Panc1 (cell line): ENCODE data around the gene STUB1. TPM values are rescaled to one million over a fixed set of nuclear protein-coding genes. Genes with fewer than 3 reads are reported as not detected.

ENCODE experiments used
- ATAC-seq: fragments of 200-7000 bp; cut with Tn5 transposase; 2 replicates; pipeline ENCODE4 v1.9.1; 2020; ENCODE audit warnings: mild to moderate bottlenecking, moderate library complexity
- BruUV-seq: library from RNA; stranded (reverse); fragments of 400-500 nt; replicated peaks from 2 replicates; lab custom pipeline; 2021; lab: Mats Ljungman, UMichigan
- CTCF ChIA-PET: fragments of 300-600 bp; sonication (Branson Sonifier 250); formaldehyde crosslinking; loops from one replicate; lab custom pipeline; 2022; ENCODE audit warnings: antibody characterized with exemption; lab: Charles Lee
- POLR2A ChIA-PET: fragments of 300-600 bp; sonication (Branson Sonifier 250); formaldehyde crosslinking; loops from one replicate; lab custom pipeline; 2022; ENCODE audit warnings: antibody characterized with exemption; lab: Charles Lee
- DNase-seq: peaks from one replicate; pipeline ENCODE4 v3.0.0-alpha.2; 2010; ENCODE audit warnings: low read depth, low spot score
- H3K27ac ChIP-seq: 2 replicates; pipeline ENCODE4 v1.5.1; 2011; ENCODE audit warnings: mild to moderate bottlenecking, low read length, inconsistent platforms
- H3K27me3 ChIP-seq: fragments of 200-500 bp; sonication (Bioruptor generic); 2 replicates; pipeline ENCODE4 v1.6.0; 2014; ENCODE audit warnings: low read length, inconsistent platforms; ENCODE audit not compliant: control insufficient read depth, insufficient read depth
- H3K36me3 ChIP-seq: fragments of 200-500 bp; sonication (Bioruptor generic); 2 replicates; pipeline ENCODE4 v1.5.1; 2014; ENCODE audit warnings: inconsistent platforms, mild to moderate bottlenecking, low read length, moderate library complexity; ENCODE audit not compliant: control insufficient read depth, insufficient read depth
- H3K4me1 ChIP-seq: 2 replicates; pipeline ENCODE4 v1.5.1; 2011; ENCODE audit warnings: inconsistent platforms, mild to moderate bottlenecking, low read length, moderate library complexity; ENCODE audit not compliant: control insufficient read depth, insufficient read depth
- H3K4me3 ChIP-seq, 2 experiments: 2 replicates each; pipeline ENCODE4 v1.5.1; 2011 to 2012; ENCODE audit warnings: low read depth in 2 of 2, low read length in 2 of 2, mild to moderate bottlenecking in 2 of 2, inconsistent platforms in 1 of 2, moderate library complexity in 1 of 2
- H3K9me3 ChIP-seq: fragments of 200-500 bp; sonication (Bioruptor generic); 2 replicates; pipeline ENCODE4 v1.5.1; 2014; ENCODE audit warnings: low read depth, mild to moderate bottlenecking, inconsistent platforms, low read length, moderate library complexity; ENCODE audit not compliant: control insufficient read depth, insufficient read depth
- CTCF ChIP-seq: fragments of 450-650 bp; IDR thresholded peaks from 2 replicates; pipeline ENCODE4 v1.5.1; 2017; ENCODE audit warnings: mild to moderate bottlenecking
- POLR2AphosphoS5 ChIP-seq: IDR thresholded peaks from 2 replicates; pipeline ENCODE4 v1.6.1; 2012; ENCODE audit warnings: mild to moderate bottlenecking, low read depth, low read length, moderate library complexity
- REST ChIP-seq, 2 experiments: IDR thresholded peaks; 2 replicates each; pipeline ENCODE4 v1.6.1; 2011 to 2012; ENCODE audit warnings: low read depth in 2 of 2, control low read depth in 1 of 2, low read length in 1 of 2, mild to moderate bottlenecking in 1 of 2, moderate library complexity in 1 of 2; ENCODE audit not compliant: insufficient read depth in 1 of 2
- SIN3A ChIP-seq: IDR thresholded peaks from 2 replicates; pipeline ENCODE4 v1.6.1; 2012; ENCODE audit warnings: low read depth, mild to moderate bottlenecking, low read length, moderate library complexity, borderline replicate concordance; ENCODE audit not compliant: insufficient read depth
- TCF7L2 ChIP-seq: IDR thresholded peaks from 2 replicates; pipeline ENCODE4 v1.6.1; 2011; ENCODE audit warnings: mild to moderate bottlenecking, low read depth, low read length, inconsistent platforms
- in situ Hi-C: cut with HindIII; loops from 2 replicates; pipeline ENCODE4 v1.10.0; 2016; ENCODE audit warnings: low sequenced_read_pairs, low pct_unique_long_range_greater_than_20kb
- intact Hi-C: fragments of 100-400 bp; cut with micrococcal nuclease; formaldehyde crosslinking; loops from one replicate; pipeline ENCODE4 v1.10.0; 2022; ENCODE audit not compliant: unreplicated experiment
- total RNA-seq: library from RNA; stranded (reverse); gene quantifications from one replicate; pipeline ENCODE4 v1.2.1, GENCODE V29; 2021; ENCODE audit not compliant: unreplicated experiment

Gene STUB1
- total RNA-seq, 1 experiment from 2014 or later: 217 TPM

GRCh38 chr16:649631-650030 is 30.6 kb upstream of the STUB1 start:
- Histone ChIP-seq H3K9me3 (no peaks in the 10 kb centered on the region), H3K36me3 (no peaks in the 10 kb centered on the region), H3K4me1 (peaks cover 31% of the 10 kb centered on the region), H3K27ac (peak overlapping the region; percentile 51), H3K27me3 (no peaks in the 10 kb centered on the region), H3K4me3 (peak overlapping the region; percentile 56)
- TF ChIP-seq POLR2AphosphoS5 (no peak), TCF7L2 (no peak), REST (IDR thresholded peaks at IDR 0.05; ENCODE audit: insufficient read depth in 1 of 2, low read depth in 2 of 2, low read length in 1 of 2) (no peak)
- CTCF ChIA-PET: no interaction called here
- POLR2A ChIA-PET: interaction anchor here (0.9 kb wide), 1 partner anchor 10 kb away, joined by 4 read pairs; no protein-coding TSS in a partner anchor
- in situ Hi-C loops: no loop called here
- DNase-seq (no peak), ATAC-seq (no peak)
- no TSS peak for BruUV-seq
- intact Hi-C loops: no loop called here

GRCh38 chr16:651844-652243 is 28.4 kb upstream of the STUB1 start:
- in situ Hi-C loops (no loop called here), intact Hi-C loops (no loop called here)
- DNase-seq (no peak), ATAC-seq (no peak)
- ChIA-PET CTCF (interaction anchor here (0.5 kb wide), 1 partner anchor 70 kb away, joined by 4 read pairs; no protein-coding TSS in a partner anchor), POLR2A (interaction anchor here (0.7 kb wide), 1 partner anchor 30 kb away, joined by 4 read pairs; no protein-coding TSS in a partner anchor)
- no peaks in the 10 kb centered on the region for H3K36me3 ChIP-seq
- H3K27ac ChIP-seq: no peak overlapping the region
- H3K4me3 ChIP-seq: no peak overlapping the region
- H3K27me3 ChIP-seq: no peaks in the 10 kb centered on the region
- BruUV-seq: no TSS peak
- no peak for TF ChIP-seq CTCF
- TF ChIP-seq POLR2AphosphoS5: no peak
- TF ChIP-seq SIN3A: no peak
- no peak for TF ChIP-seq REST (IDR thresholded peaks at IDR 0.05; ENCODE audit: insufficient read depth in 1 of 2, low read depth in 2 of 2, low read length in 1 of 2)
- TF ChIP-seq TCF7L2: no peak
- H3K4me1 ChIP-seq: peaks cover 14% of the 10 kb centered on the region
- no peaks in the 10 kb centered on the region for H3K9me3 ChIP-seq
